ENCODE measurements around the gene XPA. TPM values are rescaled to one million over a fixed set of nuclear protein-coding genes. Genes with fewer than 3 reads are reported as not detected.

Gene XPA
- total RNA-seq, 5 donors from 2014 or later (not counting 1 experiment from before 2014, with no cell fraction given): 21.7 to 24.5 (median 23.3) TPM

GRCh38 chr9:97721396-97721795 lies 24.3 kb upstream of the XPA start:
- Histone ChIP-seq H3K4me1 (ENCODE audit: control insufficient read depth in 1 of 2, extremely low read depth in 1 of 2, insufficient read depth in 2 of 2, low read length in 2 of 2) (no peaks in the 10 kb centered on the region), H3K4me3 (ENCODE audit: control insufficient read depth in 1 of 2, extremely low read depth in 1 of 2, low read length in 1 of 2) (no peak overlapping the region), H3K9me3 (no peaks in the 10 kb centered on the region), H3K27me3 (replicated peaks in 1 of 2; ENCODE audit: control insufficient read depth in 2 of 2, extremely low read depth in 1 of 2, insufficient read depth in 2 of 2, low read length in 1 of 2) (peaks cover 0 to 13% of the 10 kb centered on the region in 2 experiments), H3K36me3 (ENCODE audit: control insufficient read depth in 2 of 2, extremely low read depth in 1 of 2, insufficient read depth in 1 of 2, low read length in 1 of 2) (no peaks in the 10 kb centered on the region), H3K27ac (ENCODE audit: low read length) (no peak overlapping the region)
- 69% methylated on average over 2 of the region's 2 CpGs for WGBS (ENCODE audit: insufficient coverage)
- Mint-ChIP-seq H3K4me1 (no peaks in the 10 kb centered on the region), H3K4me3 (no peak overlapping the region), H3K27me3 (peaks cover 14 to 23% of the 10 kb centered on the region in 2 donors), H3K36me3 (peaks cover 4% of the 10 kb centered on the region), H3K9me3 (peaks cover 4 to 6% (median 5%) of the 10 kb centered on the region in 3 donors), H3K27ac (no peak overlapping the region)
- DNase-seq (no peak), ATAC-seq (replicated peaks in 1 of 4) (no peak)
- ChIA-PET POLR2A (no interaction called here), CTCF (interaction anchor here in 1 of 2 donors (0.5 kb wide), 1 partner anchor 32 kb away, joined by 3 read pairs; no protein-coding TSS in a partner anchor)

DNA sequence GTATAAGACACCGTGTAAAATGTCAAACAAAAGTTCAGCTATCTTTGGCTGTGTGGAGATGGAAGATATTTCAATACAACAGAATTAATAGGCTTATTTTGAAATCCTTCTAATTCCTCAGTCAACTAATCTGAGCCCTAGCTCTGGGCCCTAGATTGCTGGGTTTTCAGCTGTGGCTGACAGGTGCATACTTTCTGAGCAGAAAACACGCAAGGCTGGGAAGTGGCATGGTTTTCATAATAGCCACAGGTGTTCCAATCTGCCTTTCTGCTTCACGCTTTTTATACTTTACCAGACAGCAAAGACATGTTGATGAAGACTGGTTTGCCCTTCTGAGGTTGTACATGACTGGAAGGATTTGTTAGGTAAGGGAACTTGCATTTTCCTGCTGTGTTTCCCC lies 20.7 kb upstream of the XPA start:
- H3K27ac Mint-ChIP-seq: no peak overlapping the region
- peaks cover 8 to 10% of the 10 kb centered on the region in 2 experiments for H3K4me1 ChIP-seq (ENCODE audit: control insufficient read depth in 1 of 2, extremely low read depth in 1 of 2, insufficient read depth in 2 of 2, low read length in 2 of 2)
- no peak overlapping the region for H3K4me3 Mint-ChIP-seq
- 100% methylated on average over 1 of the region's 3 CpGs for WGBS (ENCODE audit: insufficient coverage)
- H3K4me1 Mint-ChIP-seq: peaks cover 17 to 18% (median 18%) of the 10 kb centered on the region in 3 donors
- peaks cover 4% of the 10 kb centered on the region for H3K36me3 Mint-ChIP-seq
- peaks cover 8 to 12% of the 10 kb centered on the region in 2 donors for H3K27me3 Mint-ChIP-seq
- H3K36me3 ChIP-seq (ENCODE audit: control insufficient read depth in 2 of 2, extremely low read depth in 1 of 2, insufficient read depth in 1 of 2, low read length in 1 of 2): no peaks in the 10 kb centered on the region
- no peak overlapping the region for H3K27ac ChIP-seq (ENCODE audit: low read length)
- POLR2A ChIA-PET: interaction anchor here in 1 of 2 donors (0.6 kb wide), 1 partner anchor 21 kb away, joined by 3 read pairs; the partner anchor contains the start of gene XPA
- H3K9me3 Mint-ChIP-seq: peaks cover 4 to 6% (median 5%) of the 10 kb centered on the region in 3 donors
- no peak overlapping the region for H3K4me3 ChIP-seq (ENCODE audit: control insufficient read depth in 1 of 2, extremely low read depth in 1 of 2, low read length in 1 of 2)
- no peaks in the 10 kb centered on the region for H3K9me3 ChIP-seq
- CTCF ChIA-PET: no interaction called here
- peaks cover 0 to 4% of the 10 kb centered on the region in 2 experiments for H3K27me3 ChIP-seq (replicated peaks in 1 of 2; ENCODE audit: control insufficient read depth in 2 of 2, extremely low read depth in 1 of 2, insufficient read depth in 2 of 2, low read length in 1 of 2)
- no peak for ATAC-seq (replicated peaks in 1 of 4)
- DNase-seq: no peak

- ATAC-seq (replicated peaks in 1 of 4): peak in 3 of 4 experiments; percentile 34 to 75 (median 42)
- DNase-seq: peak in 2 of 35 experiments; percentile 4 to 49
- Mint-ChIP-seq H3K4me1 (peaks cover 27 to 29% (median 28%) of the 10 kb centered on the region in 3 donors), H3K9me3 (no peaks in the 10 kb centered on the region), H3K27me3 (peaks cover 8 to 9% of the 10 kb centered on the region in 2 donors), H3K36me3 (no peaks in the 10 kb centered on the region), H3K4me3 (peak overlapping the region in 1 of 3 donors; percentile 46), H3K27ac (no peak overlapping the region)
- Histone ChIP-seq H3K27ac (ENCODE audit: low read length) (no peak overlapping the region), H3K27me3 (replicated peaks in 1 of 2; ENCODE audit: control insufficient read depth in 2 of 2, extremely low read depth in 1 of 2, insufficient read depth in 2 of 2, low read length in 1 of 2) (peaks cover 0 to 18% of the 10 kb centered on the region in 2 experiments), H3K4me3 (ENCODE audit: control insufficient read depth in 1 of 2, extremely low read depth in 1 of 2, low read length in 1 of 2) (peak overlapping the region in 1 of 2 donors; percentile 23), H3K9me3 (no peaks in the 10 kb centered on the region), H3K4me1 (ENCODE audit: control insufficient read depth in 1 of 2, extremely low read depth in 1 of 2, insufficient read depth in 2 of 2, low read length in 2 of 2) (peaks cover 18 to 20% of the 10 kb centered on the region in 2 experiments), H3K36me3 (ENCODE audit: control insufficient read depth in 2 of 2, extremely low read depth in 1 of 2, insufficient read depth in 1 of 2, low read length in 1 of 2) (no peaks in the 10 kb centered on the region)
- no CpG with 5 or more reads among the region's 3 CpGs for WGBS (ENCODE audit: insufficient coverage)
- CTCF ChIA-PET: no interaction called here
- POLR2A ChIA-PET: interaction anchor here in 1 of 2 donors (0.7 kb wide), 1 partner anchor 888 kb away, joined by 3 read pairs; no protein-coding TSS in a partner anchor
Observed at GRCh38 chr9:97714435-97714834, 17.3 kb upstream of the XPA start.

DNA sequence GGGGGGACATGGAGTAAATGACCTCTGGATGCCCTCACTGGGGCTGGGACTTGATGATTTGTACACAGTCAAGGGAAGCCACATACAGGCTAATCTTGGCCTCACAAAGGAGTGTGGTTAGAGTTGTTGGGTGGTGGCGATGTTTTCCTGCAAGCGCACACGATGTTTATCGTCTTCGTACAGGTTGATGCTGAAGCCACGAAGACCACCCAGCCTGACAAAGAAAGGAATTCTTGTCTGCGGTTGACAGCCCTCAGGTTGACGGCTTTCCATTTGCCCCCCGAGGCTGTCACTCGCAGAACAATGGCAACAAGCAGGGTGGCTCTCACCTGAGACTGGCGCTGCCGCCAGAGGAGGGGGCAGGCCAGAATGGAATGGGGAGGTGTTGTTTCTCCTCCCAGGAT lies 14.1 kb upstream of the XPA start:
- peak overlapping the region in 1 of 3 donors; percentile 47 for H3K4me3 Mint-ChIP-seq
- Histone ChIP-seq H3K9me3 (no peaks in the 10 kb centered on the region), H3K4me3 (ENCODE audit: control insufficient read depth in 1 of 2, extremely low read depth in 1 of 2, low read length in 1 of 2) (no peak overlapping the region), H3K4me1 (ENCODE audit: control insufficient read depth in 1 of 2, extremely low read depth in 1 of 2, insufficient read depth in 2 of 2, low read length in 2 of 2) (peaks cover 18 to 20% of the 10 kb centered on the region in 2 experiments), H3K36me3 (ENCODE audit: control insufficient read depth in 2 of 2, extremely low read depth in 1 of 2, insufficient read depth in 1 of 2, low read length in 1 of 2) (no peaks in the 10 kb centered on the region), H3K27me3 (replicated peaks in 1 of 2; ENCODE audit: control insufficient read depth in 2 of 2, extremely low read depth in 1 of 2, insufficient read depth in 2 of 2, low read length in 1 of 2) (peaks cover 0 to 27% of the 10 kb centered on the region in 2 experiments), H3K27ac (ENCODE audit: low read length) (no peak overlapping the region)
- peak overlapping the region in 1 of 2 donors; percentile 54 for H3K27ac Mint-ChIP-seq
- CTCF ChIA-PET: interaction anchor here (0.6 to 1.0 kb wide), 6 partner anchors 14 to 1093 kb away, joined by 3 to 10 read pairs (median 4); no protein-coding TSS in a partner anchor
- POLR2A ChIA-PET: no interaction called here
- 26% methylated on average over 8 of the region's 12 CpGs for WGBS (ENCODE audit: insufficient coverage)
- no peaks in the 10 kb centered on the region for H3K36me3 Mint-ChIP-seq
- peaks cover 28 to 33% (median 29%) of the 10 kb centered on the region in 3 donors for H3K4me1 Mint-ChIP-seq
- no peaks in the 10 kb centered on the region for H3K9me3 Mint-ChIP-seq
- ATAC-seq (replicated peaks in 1 of 4) (peak in 3 of 4 experiments; percentile 40 to 46 (median 43)), DNase-seq (peak in 2 of 35 experiments; percentile 25 to 26)
- H3K27me3 Mint-ChIP-seq: peaks cover 10 to 16% of the 10 kb centered on the region in 2 donors

DNA sequence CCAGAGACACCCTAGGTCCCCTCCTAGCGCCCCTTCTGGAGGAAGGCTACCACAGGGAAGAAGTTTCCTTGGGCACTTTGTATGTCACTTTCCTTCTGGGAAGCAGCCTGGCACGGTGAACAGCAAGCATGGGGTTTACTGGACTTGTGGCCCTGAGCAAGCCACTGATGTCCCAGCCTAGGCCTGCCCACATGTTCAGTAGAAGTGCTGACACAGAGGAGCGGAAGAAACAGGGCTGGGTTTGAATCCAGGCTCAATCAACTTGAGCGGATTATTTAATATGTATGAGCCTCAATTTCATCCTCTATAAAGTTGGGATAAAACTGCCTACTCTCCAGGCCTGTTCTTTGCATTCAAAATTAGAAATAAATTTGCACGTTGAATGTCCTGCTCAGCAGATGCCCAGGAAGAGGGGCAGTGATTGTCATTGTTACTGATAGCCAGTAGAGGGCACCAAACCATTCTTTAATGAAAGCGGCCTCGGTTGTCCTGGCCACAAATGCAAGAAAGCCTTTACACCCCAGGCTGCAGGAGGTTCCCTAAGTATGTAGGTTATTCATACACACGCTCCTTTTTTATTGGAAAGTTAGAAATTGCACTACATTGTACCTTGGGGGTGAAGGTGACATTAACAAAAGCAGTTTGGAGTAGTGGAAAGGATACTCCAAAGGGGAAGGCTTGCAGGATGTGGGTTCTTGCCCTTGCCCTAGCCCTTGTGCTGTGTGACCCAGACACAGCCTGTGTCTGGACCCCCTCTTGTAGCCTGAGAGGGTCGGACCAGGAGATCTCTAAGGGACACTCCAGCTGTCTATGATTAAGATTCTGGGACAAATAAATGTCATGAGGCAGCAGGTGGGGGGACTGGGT lies 13.4 kb upstream of the XPA start:
- ChIA-PET POLR2A (no interaction called here), CTCF (interaction anchor here (0.6 to 1.0 kb wide), 6 partner anchors 15 to 1094 kb away, joined by 3 to 10 read pairs (median 4); no protein-coding TSS in a partner anchor)
- Mint-ChIP-seq H3K4me3 (peak overlapping the region in 1 of 3 donors; percentile 47), H3K36me3 (no peaks in the 10 kb centered on the region), H3K9me3 (no peaks in the 10 kb centered on the region), H3K27me3 (peaks cover 10 to 16% of the 10 kb centered on the region in 2 donors), H3K4me1 (peaks cover 33 to 40% (median 34%) of the 10 kb centered on the region in 3 donors), H3K27ac (peak overlapping the region in 1 of 2 donors; percentile 43)
- H3K27me3 ChIP-seq (replicated peaks in 1 of 2; ENCODE audit: control insufficient read depth in 2 of 2, extremely low read depth in 1 of 2, insufficient read depth in 2 of 2, low read length in 1 of 2): peaks cover 0 to 27% of the 10 kb centered on the region in 2 experiments
- H3K4me1 ChIP-seq (ENCODE audit: control insufficient read depth in 1 of 2, extremely low read depth in 1 of 2, insufficient read depth in 2 of 2, low read length in 2 of 2): peaks cover 20 to 21% of the 10 kb centered on the region in 2 experiments
- H3K4me3 ChIP-seq (ENCODE audit: control insufficient read depth in 1 of 2, extremely low read depth in 1 of 2, low read length in 1 of 2): no peak overlapping the region
- WGBS (ENCODE audit: insufficient coverage): 33% methylated on average over 3 of the region's 9 CpGs
- DNase-seq (peak in 29 of 35 experiments; percentile 6 to 79 (median 28)), ATAC-seq (replicated peaks in 1 of 4) (peak; percentile 77 to 87 (median 84))
- no peak overlapping the region for H3K27ac ChIP-seq (ENCODE audit: low read length)
- H3K36me3 ChIP-seq (ENCODE audit: control insufficient read depth in 2 of 2, extremely low read depth in 1 of 2, insufficient read depth in 1 of 2, low read length in 1 of 2): no peaks in the 10 kb centered on the region
- no peaks in the 10 kb centered on the region for H3K9me3 ChIP-seq

- Histone ChIP-seq H3K27ac (ENCODE audit: low read length) (no peak overlapping the region), H3K27me3 (replicated peaks in 1 of 2; ENCODE audit: control insufficient read depth in 2 of 2, extremely low read depth in 1 of 2, insufficient read depth in 2 of 2, low read length in 1 of 2) (peaks cover 0 to 26% of the 10 kb centered on the region in 2 experiments), H3K4me3 (ENCODE audit: control insufficient read depth in 1 of 2, extremely low read depth in 1 of 2, low read length in 1 of 2) (no peak overlapping the region), H3K36me3 (ENCODE audit: control insufficient read depth in 2 of 2, extremely low read depth in 1 of 2, insufficient read depth in 1 of 2, low read length in 1 of 2) (no peaks in the 10 kb centered on the region), H3K4me1 (ENCODE audit: control insufficient read depth in 1 of 2, extremely low read depth in 1 of 2, insufficient read depth in 2 of 2, low read length in 2 of 2) (peaks cover 4 to 18% of the 10 kb centered on the region in 2 experiments), H3K9me3 (no peaks in the 10 kb centered on the region)
- Mint-ChIP-seq H3K9me3 (no peaks in the 10 kb centered on the region), H3K27me3 (peaks cover 10 to 22% of the 10 kb centered on the region in 2 donors), H3K27ac (peak overlapping the region in 1 of 2 donors; percentile 3), H3K4me3 (no peak overlapping the region), H3K36me3 (no peaks in the 10 kb centered on the region), H3K4me1 (peaks cover 12 to 38% (median 34%) of the 10 kb centered on the region in 3 donors)
- DNase-seq (no peak), ATAC-seq (replicated peaks in 1 of 4) (no peak)
- WGBS (ENCODE audit: insufficient coverage): 100% methylated on average over 1 of the region's 2 CpGs
- POLR2A ChIA-PET: no interaction called here
- CTCF ChIA-PET: interaction anchor here in 1 of 2 donors (1.5 kb wide), 1 partner anchor 10 kb away, joined by 8 read pairs; the partner anchor contains the start of gene XPA
Observed at GRCh38 chr9:97706246-97706645, 9.1 kb upstream of the XPA start.

Measured in T-cell (primary cell).